Keratinocyte (primary cell): ENCODE measurements around the gene SFMBT2. TPM values are rescaled to one million over a fixed set of nuclear protein-coding genes. Genes with fewer than 3 reads are reported as not detected.

Experiments
- DNase-seq: peaks from one replicate; pipeline ENCODE4 v3.0.0-alpha.2; 2011; ENCODE audit warnings: low read depth, missing footprints, low spot score
- FAIRE-seq: peaks from 2 replicates; lab custom pipeline; 2011; peaks lifted over from hg19 to GRCh38; lab: Jason Lieb, UNC
- H2AFZ ChIP-seq: 2 replicates; pipeline ENCODE4 v1.6.0; 2012; ENCODE audit warnings: low read length, control low read depth, inconsistent platforms; ENCODE audit not compliant: control insufficient read depth
- H3K27ac ChIP-seq: 2 replicates; pipeline ENCODE4 v1.5.1; 2011; ENCODE audit warnings: low read length; ENCODE audit not compliant: control insufficient read depth, insufficient read depth
- H3K27me3 ChIP-seq: 3 replicates; pipeline ENCODE4 v1.6.0; 2011; ENCODE audit warnings: low read length; ENCODE audit not compliant: control insufficient read depth, insufficient read depth; ENCODE audit errors: extremely low read depth
- H3K36me3 ChIP-seq, 2 experiments: 2 replicates in 1 of 2; 3 replicates in 1 of 2; pipeline ENCODE4 v1.5.1; 2011; ENCODE audit warnings: low read length in 2 of 2, mild to moderate bottlenecking in 1 of 2; ENCODE audit not compliant: control insufficient read depth in 2 of 2, insufficient read depth in 2 of 2; ENCODE audit errors: extremely low read depth in 1 of 2
- H3K4me1 ChIP-seq: 3 replicates; pipeline ENCODE4 v1.5.1; 2011; ENCODE audit warnings: low read length; ENCODE audit not compliant: control insufficient read depth, insufficient read depth; ENCODE audit errors: extremely low read depth
- H3K4me2 ChIP-seq: 3 replicates; pipeline ENCODE4 v1.6.0; 2011; ENCODE audit warnings: low read depth, low read length; ENCODE audit not compliant: control insufficient read depth, insufficient read depth; ENCODE audit errors: extremely low read depth
- H3K4me3 ChIP-seq, 3 experiments: fragments of 200-600 bp in 1 of 3; sonication (generic) in 1 of 3; 2 replicates in 2 of 3; 3 replicates in 1 of 3; pipeline ENCODE4 v1.5.1; 2011 to 2016; ENCODE audit warnings: low read length in 3 of 3, mild to moderate bottlenecking in 3 of 3, control low read depth in 2 of 3, inconsistent platforms in 1 of 3, low read depth in 1 of 3, mixed read lengths in 1 of 3, mixed run types in 1 of 3, moderate library complexity in 1 of 3; ENCODE audit not compliant: control insufficient read depth in 2 of 3, insufficient read depth in 2 of 3; ENCODE audit errors: extremely low read depth in 1 of 3
- H3K79me2 ChIP-seq: 2 replicates; pipeline ENCODE4 v1.6.0; 2012; ENCODE audit warnings: low read length; ENCODE audit not compliant: control insufficient read depth, insufficient read depth
- H3K9ac ChIP-seq: 3 replicates; pipeline ENCODE4 v1.6.0; 2011; ENCODE audit warnings: low read length; ENCODE audit not compliant: control insufficient read depth, insufficient read depth; ENCODE audit errors: extremely low read depth
- H3K9me1 ChIP-seq: 3 replicates; pipeline ENCODE4 v1.6.0; 2011; ENCODE audit warnings: low read length; ENCODE audit not compliant: control insufficient read depth, insufficient read depth; ENCODE audit errors: extremely low read depth
- H3K9me3 ChIP-seq: 2 replicates; pipeline ENCODE4 v1.5.1; 2012; ENCODE audit warnings: low read depth, low read length; ENCODE audit not compliant: control insufficient read depth
- H4K20me1 ChIP-seq: 3 replicates; pipeline ENCODE4 v1.6.0; 2011; ENCODE audit warnings: low read length; ENCODE audit not compliant: control insufficient read depth, insufficient read depth; ENCODE audit errors: extremely low read depth
- EZH2 ChIP-seq: IDR thresholded peaks from one replicate; pipeline ENCODE4 v1.6.1; 2012; ENCODE audit warnings: inconsistent platforms, mild to moderate bottlenecking, low read length, moderate library complexity
- dilution Hi-C: fragments of 300-500 bp; cut with MboI; formaldehyde crosslinking; loops from one replicate; pipeline ENCODE4 v1.7.0; 2020; ENCODE audit warnings: low sequenced_read_pairs; ENCODE audit not compliant: extremely low pct_ligation_motif_present
- polyA plus RNA-seq, 5 experiments: library from polyadenylated mRNA; depleted of rRNA in 3 of 5; stranded (reverse) in 3 of 5; stranded (forward) in 1 of 5; unstranded in 1 of 5; fragments of >200 nt; gene quantifications; 1 replicate in 1 of 5; 2 replicates in 3 of 5; 3 replicates in 1 of 5; pipeline versions ENCODE4 v1.2.1 to v1.2.3, GENCODE V29; 2011 to 2012; ENCODE audit warnings: missing spikeins in 2 of 5, low read depth in 1 of 5, low replicate concordance in 1 of 5
- TF ChIP-seq, protein P1 (sequence below), 3 experiments: IDR thresholded peaks in 1 of 3; conservative IDR thresholded peaks in 1 of 3; optimal IDR thresholded peaks in 1 of 3; 2 replicates in 2 of 3; 3 replicates in 1 of 3; pipeline versions ENCODE3 to v1.5.1; 2011; ENCODE audit warnings: low read length in 3 of 3, mild to moderate bottlenecking in 3 of 3, moderate library complexity in 2 of 3, control low read depth in 1 of 3, inconsistent platforms in 1 of 3; ENCODE audit not compliant: insufficient read depth in 2 of 3; ENCODE audit errors: extremely low read depth in 1 of 3

The SFMBT2 gene
- polyA plus RNA-seq, 1 donor (not counting 4 experiments of a cell fraction or from before 2014, with no cell fraction given): 0.71 TPM

DNA sequence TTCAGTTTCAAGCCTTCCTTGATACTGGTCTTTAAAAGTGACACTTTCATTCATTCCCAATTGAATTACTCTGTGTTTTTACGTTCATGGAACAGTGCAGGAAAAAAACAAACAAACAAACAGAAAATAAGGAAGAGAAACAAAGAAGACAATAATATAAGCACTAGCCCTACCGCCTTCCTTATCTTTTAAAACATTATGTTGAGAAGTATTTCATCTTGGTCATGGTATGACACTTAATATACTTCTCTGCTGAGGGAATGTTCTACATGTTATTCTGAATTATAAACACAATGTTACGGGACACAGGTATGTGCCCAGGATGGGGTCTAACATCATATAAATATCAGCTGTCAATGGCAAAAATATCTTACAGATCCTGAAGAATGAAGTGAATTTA, 176.7 kb downstream of the SFMBT2 start:
- Histone ChIP-seq H3K27ac (no peak overlapping the region), H3K4me3 (no peak overlapping the region), H3K27me3 (no peaks in the 10 kb centered on the region), H3K4me2 (no peak overlapping the region), H3K4me1 (no peaks in the 10 kb centered on the region), H3K36me3 (no peaks in the 10 kb centered on the region), H3K9ac (no peak overlapping the region), H3K9me3 (no peaks in the 10 kb centered on the region), H3K9me1 (no peaks in the 10 kb centered on the region), H2AFZ (no peak overlapping the region), H3K79me2 (no peaks in the 10 kb centered on the region), H4K20me1 (no peaks in the 10 kb centered on the region)
- DNase-seq: no peak
- no peak for FAIRE-seq
- TF ChIP-seq EZH2: no peak
- dilution Hi-C loops: no loop called here

DNA sequence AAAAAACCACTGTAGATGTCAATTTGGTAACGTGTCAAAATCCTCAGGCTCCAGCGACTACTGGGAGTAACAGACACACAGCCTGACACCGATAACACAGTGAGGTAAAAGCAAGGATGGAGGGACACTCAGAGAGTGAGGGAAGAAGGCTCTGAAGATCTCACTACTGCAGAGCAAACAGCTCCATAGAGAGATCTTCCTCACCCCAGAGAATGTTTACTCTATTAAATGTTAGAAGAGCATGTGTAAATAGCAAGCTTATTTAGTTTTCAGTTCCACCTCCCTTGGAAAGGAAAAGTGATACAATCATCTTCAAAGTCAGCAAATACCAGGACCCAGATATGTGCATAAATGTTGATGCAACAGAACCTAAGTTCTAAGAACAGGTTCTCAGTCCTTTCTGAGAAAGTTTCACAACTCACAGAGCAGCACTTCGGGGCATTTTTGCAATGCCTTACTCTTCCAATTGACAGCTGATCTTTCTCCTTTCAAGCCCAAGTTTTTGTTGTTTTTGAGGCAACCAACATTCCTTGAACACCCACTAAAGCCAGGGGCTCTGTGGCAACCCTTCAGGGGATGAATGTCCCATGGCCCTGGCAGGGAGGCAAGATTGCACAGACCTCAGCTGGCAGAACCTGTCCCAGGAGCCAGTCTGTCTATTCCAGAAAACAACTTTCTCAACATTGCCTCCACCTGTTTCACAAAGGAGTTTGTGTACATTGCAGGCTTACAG, 177.4 kb downstream of the SFMBT2 start:
- Histone ChIP-seq H2AFZ (no peak overlapping the region), H3K9me1 (no peaks in the 10 kb centered on the region), H3K79me2 (no peaks in the 10 kb centered on the region), H3K27me3 (no peaks in the 10 kb centered on the region), H3K27ac (no peak overlapping the region), H3K4me2 (no peak overlapping the region), H4K20me1 (no peaks in the 10 kb centered on the region), H3K9me3 (no peaks in the 10 kb centered on the region), H3K36me3 (no peaks in the 10 kb centered on the region), H3K4me1 (no peaks in the 10 kb centered on the region), H3K9ac (no peak overlapping the region), H3K4me3 (no peak overlapping the region)
- no peak for DNase-seq
- FAIRE-seq: no peak
- TF ChIP-seq EZH2: no peak
- TF ChIP-seq, protein P1, sequence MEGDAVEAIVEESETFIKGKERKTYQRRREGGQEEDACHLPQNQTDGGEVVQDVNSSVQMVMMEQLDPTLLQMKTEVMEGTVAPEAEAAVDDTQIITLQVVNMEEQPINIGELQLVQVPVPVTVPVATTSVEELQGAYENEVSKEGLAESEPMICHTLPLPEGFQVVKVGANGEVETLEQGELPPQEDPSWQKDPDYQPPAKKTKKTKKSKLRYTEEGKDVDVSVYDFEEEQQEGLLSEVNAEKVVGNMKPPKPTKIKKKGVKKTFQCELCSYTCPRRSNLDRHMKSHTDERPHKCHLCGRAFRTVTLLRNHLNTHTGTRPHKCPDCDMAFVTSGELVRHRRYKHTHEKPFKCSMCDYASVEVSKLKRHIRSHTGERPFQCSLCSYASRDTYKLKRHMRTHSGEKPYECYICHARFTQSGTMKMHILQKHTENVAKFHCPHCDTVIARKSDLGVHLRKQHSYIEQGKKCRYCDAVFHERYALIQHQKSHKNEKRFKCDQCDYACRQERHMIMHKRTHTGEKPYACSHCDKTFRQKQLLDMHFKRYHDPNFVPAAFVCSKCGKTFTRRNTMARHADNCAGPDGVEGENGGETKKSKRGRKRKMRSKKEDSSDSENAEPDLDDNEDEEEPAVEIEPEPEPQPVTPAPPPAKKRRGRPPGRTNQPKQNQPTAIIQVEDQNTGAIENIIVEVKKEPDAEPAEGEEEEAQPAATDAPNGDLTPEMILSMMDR (optimal IDR thresholded peaks at IDR 0.05 in 1 of 3, IDR thresholded peaks at IDR 0.05 in 1 of 3, conservative IDR thresholded peaks at IDR 0.05 in 1 of 3; ENCODE audit: extremely low read depth in 1 of 3, insufficient read depth in 2 of 3, low read length in 3 of 3): no peak
- dilution Hi-C loops: no loop called here
